K562 (cell line): Measurements from ENCODE around the gene ZSCAN22. TPM values are rescaled to one million over a fixed set of nuclear protein-coding genes. Genes with fewer than 3 reads are reported as not detected.
A peak's percentile ranks its signal among the peaks of the same experiment; 100 is the strongest.

Experiments
- CBX5 ChIP-seq: IDR thresholded peaks from 2 replicates; pipeline ENCODE4 v1.6.1; 2014; ENCODE audit warnings: low read depth, borderline replicate concordance
- DDX20 ChIP-seq: fragments of 450-650 bp; IDR thresholded peaks from 2 replicates; pipeline ENCODE4 v1.6.1; 2016; ENCODE audit warnings: missing genetic modification characterization, low read depth, mild to moderate bottlenecking, missing compliant biosample characterization, moderate library complexity
- FIP1L1 ChIP-seq: fragments of 200-400 bp; formaldehyde crosslinking; IDR thresholded peaks from 2 replicates; pipeline ENCODE4 v1.6.1; 2018; ENCODE audit warnings: mild to moderate bottlenecking, low read depth, low read length; ENCODE audit not compliant: poor library complexity, severe bottlenecking
- GATAD2A ChIP-seq: fragments of 450-650 bp; IDR thresholded peaks from 2 replicates; pipeline ENCODE4 v1.6.1; 2017
- GTF3C2 ChIP-seq: IDR thresholded peaks from 3 replicates; pipeline ENCODE4 v1.6.1; 2011; ENCODE audit warnings: borderline replicate concordance, mild to moderate bottlenecking, moderate library complexity; ENCODE audit not compliant: insufficient read length; ENCODE audit errors: extremely low read depth
- HMGXB4 ChIP-seq: sonication (generic); formaldehyde crosslinking; IDR thresholded peaks from 2 replicates; pipeline ENCODE4 v1.8.1; 2023; ENCODE audit warnings: mild to moderate bottlenecking, missing genetic modification reagents
- HSF4 ChIP-seq: fragments of 250-450 bp; sonication (Bioruptor Pico); IDR thresholded peaks from 2 replicates; pipeline ENCODE4 v2.1.2; 2022; ENCODE audit warnings: mild to moderate bottlenecking, moderate library complexity, borderline replicate concordance
- MIER1 ChIP-seq: fragments of 450-650 bp; IDR thresholded peaks from 2 replicates; pipeline ENCODE4 v1.6.1; 2016; ENCODE audit warnings: antibody characterized with exemption, mild to moderate bottlenecking, low read depth
- MTA3 ChIP-seq: fragments of 450-650 bp; formaldehyde crosslinking; IDR thresholded peaks from 2 replicates; pipeline ENCODE4 v1.6.1; 2017; ENCODE audit warnings: mild to moderate bottlenecking, borderline replicate concordance
- NR1H2 ChIP-seq: sonication (generic); formaldehyde crosslinking; IDR thresholded peaks from 2 replicates; pipeline ENCODE4 v1.4.0; 2020; ENCODE audit warnings: mild to moderate bottlenecking, missing genetic modification reagents
- PHF21A ChIP-seq: fragments of 450-650 bp; IDR thresholded peaks from 2 replicates; pipeline ENCODE4 v1.6.1; 2017; ENCODE audit warnings: low read depth, borderline replicate concordance
- POLR2A ChIP-seq: fragments of 450-650 bp; conservative IDR thresholded peaks from 2 replicates; pipeline ENCODE4 v1.6.1; 2016
- RBM22 ChIP-seq: fragments of 200-400 bp; formaldehyde crosslinking; IDR thresholded peaks from 2 replicates; pipeline ENCODE4 v1.6.1; 2018; ENCODE audit warnings: low read length, low read depth; ENCODE audit not compliant: poor library complexity, severe bottlenecking
- SMARCB1 ChIP-seq: IDR thresholded peaks from 2 replicates; pipeline ENCODE4 v1.6.1; 2011; ENCODE audit warnings: improper control_type of control experiment, low read depth; ENCODE audit not compliant: insufficient read length
- SREBF2 ChIP-seq: sonication (generic); formaldehyde crosslinking; IDR thresholded peaks from 2 replicates; pipeline ENCODE4 v1.4.0; 2020; ENCODE audit warnings: mild to moderate bottlenecking, missing genetic modification reagents
- STAT5B ChIP-seq: fragments of 250-450 bp; sonication (Bioruptor Pico); IDR thresholded peaks from 2 replicates; pipeline ENCODE4 v1.8.0; 2021; ENCODE audit warnings: mild to moderate bottlenecking, inconsistent platforms
- ZKSCAN8 ChIP-seq: fragments of 200-800 bp; sonication (Bioruptor generic); IDR thresholded peaks from 2 replicates; pipeline ENCODE4 v1.6.1; 2016; ENCODE audit warnings: missing genetic modification characterization, missing compliant biosample characterization
- polyA plus RNA-seq, 8 experiments: library from polyadenylated mRNA; depleted of rRNA in 4 of 8; stranded (reverse) in 5 of 8; unstranded in 3 of 8; fragments of >200 nt; fragmentation: Nextera tagmentation in 2 of 8; fragmentation: Illumina TruSeq in 1 of 8; extraction: Ambion mirVana in 2 of 8; extraction: Trizol in 1 of 8; gene quantifications; 2 replicates each; pipeline versions ENCODE4 v1.2.1 to v1.2.3, GENCODE V29; 2011 to 2014; ENCODE audit warnings: inconsistent platforms in 1 of 8, missing spikeins in 1 of 8
- total RNA-seq, 7 experiments: library from RNA; depleted of rRNA in 6 of 7; stranded (reverse); fragments of >200 nt in 6 of 7; fragmentation: Illumina TruSeq in 2 of 7; extraction: Trizol in 2 of 7; gene quantifications; 2 replicates each; pipeline versions ENCODE4 v1.2.1 to v1.2.3, GENCODE V29; 2011 to 2021; ENCODE audit warnings: low replicate concordance in 1 of 7
- TF ChIP-seq, protein P1 (sequence below): sonication (generic); formaldehyde crosslinking; IDR thresholded peaks from 2 replicates; pipeline ENCODE4 v1.8.0; 2023; ENCODE audit warnings: missing genetic modification reagents, mild to moderate bottlenecking, borderline replicate concordance

The ZSCAN22 gene
- total and polyA plus RNA-seq, 9 of the 15 experiments (the other 6 are each of a cell fraction or from before 2014, with no cell fraction given) = 0.98 to 5.3 (median 3.0) TPM

- TF ChIP-seq GTF3C2 = no peak
- peak; percentile 95 for TF ChIP-seq MTA3
- TF ChIP-seq RBM22 = peak; percentile 89
- peak; percentile 92; the same call in 1 of the 2 replicates for TF ChIP-seq HMGXB4 (CRISPR knock-in tag)
- no peak for TF ChIP-seq HSF4 (CRISPR knock-in tag)
- peak; percentile 67; the same call in 1 of the 2 replicates for TF ChIP-seq CBX5
- TF ChIP-seq POLR2A = peak; percentile 96
- TF ChIP-seq DDX20 = no peak
- TF ChIP-seq ZKSCAN8 (CRISPR knock-in tag) = no peak
- TF ChIP-seq SREBF2 (CRISPR knock-in tag) = no peak
- TF ChIP-seq, protein P1, sequence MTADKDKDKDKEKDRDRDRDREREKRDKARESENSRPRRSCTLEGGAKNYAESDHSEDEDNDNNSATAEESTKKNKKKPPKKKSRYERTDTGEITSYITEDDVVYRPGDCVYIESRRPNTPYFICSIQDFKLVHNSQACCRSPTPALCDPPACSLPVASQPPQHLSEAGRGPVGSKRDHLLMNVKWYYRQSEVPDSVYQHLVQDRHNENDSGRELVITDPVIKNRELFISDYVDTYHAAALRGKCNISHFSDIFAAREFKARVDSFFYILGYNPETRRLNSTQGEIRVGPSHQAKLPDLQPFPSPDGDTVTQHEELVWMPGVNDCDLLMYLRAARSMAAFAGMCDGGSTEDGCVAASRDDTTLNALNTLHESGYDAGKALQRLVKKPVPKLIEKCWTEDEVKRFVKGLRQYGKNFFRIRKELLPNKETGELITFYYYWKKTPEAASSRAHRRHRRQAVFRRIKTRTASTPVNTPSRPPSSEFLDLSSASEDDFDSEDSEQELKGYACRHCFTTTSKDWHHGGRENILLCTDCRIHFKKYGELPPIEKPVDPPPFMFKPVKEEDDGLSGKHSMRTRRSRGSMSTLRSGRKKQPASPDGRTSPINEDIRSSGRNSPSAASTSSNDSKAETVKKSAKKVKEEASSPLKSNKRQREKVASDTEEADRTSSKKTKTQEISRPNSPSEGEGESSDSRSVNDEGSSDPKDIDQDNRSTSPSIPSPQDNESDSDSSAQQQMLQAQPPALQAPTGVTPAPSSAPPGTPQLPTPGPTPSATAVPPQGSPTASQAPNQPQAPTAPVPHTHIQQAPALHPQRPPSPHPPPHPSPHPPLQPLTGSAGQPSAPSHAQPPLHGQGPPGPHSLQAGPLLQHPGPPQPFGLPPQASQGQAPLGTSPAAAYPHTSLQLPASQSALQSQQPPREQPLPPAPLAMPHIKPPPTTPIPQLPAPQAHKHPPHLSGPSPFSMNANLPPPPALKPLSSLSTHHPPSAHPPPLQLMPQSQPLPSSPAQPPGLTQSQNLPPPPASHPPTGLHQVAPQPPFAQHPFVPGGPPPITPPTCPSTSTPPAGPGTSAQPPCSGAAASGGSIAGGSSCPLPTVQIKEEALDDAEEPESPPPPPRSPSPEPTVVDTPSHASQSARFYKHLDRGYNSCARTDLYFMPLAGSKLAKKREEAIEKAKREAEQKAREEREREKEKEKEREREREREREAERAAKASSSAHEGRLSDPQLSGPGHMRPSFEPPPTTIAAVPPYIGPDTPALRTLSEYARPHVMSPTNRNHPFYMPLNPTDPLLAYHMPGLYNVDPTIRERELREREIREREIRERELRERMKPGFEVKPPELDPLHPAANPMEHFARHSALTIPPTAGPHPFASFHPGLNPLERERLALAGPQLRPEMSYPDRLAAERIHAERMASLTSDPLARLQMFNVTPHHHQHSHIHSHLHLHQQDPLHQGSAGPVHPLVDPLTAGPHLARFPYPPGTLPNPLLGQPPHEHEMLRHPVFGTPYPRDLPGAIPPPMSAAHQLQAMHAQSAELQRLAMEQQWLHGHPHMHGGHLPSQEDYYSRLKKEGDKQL = no peak
- no peak for TF ChIP-seq SMARCB1
- TF ChIP-seq PHF21A = no peak; the same call in 1 of the 2 replicates
- TF ChIP-seq NR1H2 (CRISPR knock-in tag) = peak; percentile 97; the same call in 1 of the 2 replicates
- peak; percentile 99 for TF ChIP-seq FIP1L1
- no peak for TF ChIP-seq STAT5B (CRISPR knock-in tag)
- peak; percentile 64; the same call in 1 of the 2 replicates for TF ChIP-seq GATAD2A
- no peak for TF ChIP-seq MIER1
Measured at GRCh38 chr19:58380662-58381459, 54.1 kb downstream of the ZSCAN22 start, which contains the start of gene ZNF837 (continued).
